Measurements from ENCODE around the gene TRUB1. TPM values are rescaled to one million over a fixed set of nuclear protein-coding genes. Genes with fewer than 3 reads are reported as not detected.

Gene TRUB1
- polyA plus RNA-seq, 1 of the 3 experiments (the other 2 are of a cell fraction): 9.9 TPM

DNA sequence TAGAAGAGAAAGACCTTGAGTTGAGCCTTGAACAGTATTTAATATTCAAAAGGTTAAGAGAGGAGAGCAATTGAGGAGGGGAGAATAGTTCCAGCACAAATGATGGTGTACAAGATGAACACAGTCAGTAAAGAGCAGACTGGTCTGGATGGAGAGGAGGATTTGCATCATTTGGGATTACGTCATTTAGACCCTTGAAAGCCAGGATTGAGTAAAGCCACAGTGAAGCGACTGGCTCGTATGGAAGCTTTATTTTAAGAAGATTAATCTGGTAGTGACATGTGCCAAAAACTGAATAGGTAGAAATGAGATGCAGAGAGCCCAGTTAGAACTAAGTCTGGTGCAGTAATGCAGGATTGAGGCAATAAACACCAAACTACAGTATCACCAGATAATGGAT, 52.6 kb downstream of the TRUB1 start (continued):
- TF ChIP-seq, protein P1, sequence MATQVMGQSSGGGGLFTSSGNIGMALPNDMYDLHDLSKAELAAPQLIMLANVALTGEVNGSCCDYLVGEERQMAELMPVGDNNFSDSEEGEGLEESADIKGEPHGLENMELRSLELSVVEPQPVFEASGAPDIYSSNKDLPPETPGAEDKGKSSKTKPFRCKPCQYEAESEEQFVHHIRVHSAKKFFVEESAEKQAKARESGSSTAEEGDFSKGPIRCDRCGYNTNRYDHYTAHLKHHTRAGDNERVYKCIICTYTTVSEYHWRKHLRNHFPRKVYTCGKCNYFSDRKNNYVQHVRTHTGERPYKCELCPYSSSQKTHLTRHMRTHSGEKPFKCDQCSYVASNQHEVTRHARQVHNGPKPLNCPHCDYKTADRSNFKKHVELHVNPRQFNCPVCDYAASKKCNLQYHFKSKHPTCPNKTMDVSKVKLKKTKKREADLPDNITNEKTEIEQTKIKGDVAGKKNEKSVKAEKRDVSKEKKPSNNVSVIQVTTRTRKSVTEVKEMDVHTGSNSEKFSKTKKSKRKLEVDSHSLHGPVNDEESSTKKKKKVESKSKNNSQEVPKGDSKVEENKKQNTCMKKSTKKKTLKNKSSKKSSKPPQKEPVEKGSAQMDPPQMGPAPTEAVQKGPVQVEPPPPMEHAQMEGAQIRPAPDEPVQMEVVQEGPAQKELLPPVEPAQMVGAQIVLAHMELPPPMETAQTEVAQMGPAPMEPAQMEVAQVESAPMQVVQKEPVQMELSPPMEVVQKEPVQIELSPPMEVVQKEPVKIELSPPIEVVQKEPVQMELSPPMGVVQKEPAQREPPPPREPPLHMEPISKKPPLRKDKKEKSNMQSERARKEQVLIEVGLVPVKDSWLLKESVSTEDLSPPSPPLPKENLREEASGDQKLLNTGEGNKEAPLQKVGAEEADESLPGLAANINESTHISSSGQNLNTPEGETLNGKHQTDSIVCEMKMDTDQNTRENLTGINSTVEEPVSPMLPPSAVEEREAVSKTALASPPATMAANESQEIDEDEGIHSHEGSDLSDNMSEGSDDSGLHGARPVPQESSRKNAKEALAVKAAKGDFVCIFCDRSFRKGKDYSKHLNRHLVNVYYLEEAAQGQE (IDR thresholded peaks at IDR 0.05; ENCODE audit: low read depth, low read length): no peak
- no peak for TF ChIP-seq TEAD4 (IDR thresholded peaks at IDR 0.05; ENCODE audit: borderline replicate concordance, insufficient read depth)

DNA sequence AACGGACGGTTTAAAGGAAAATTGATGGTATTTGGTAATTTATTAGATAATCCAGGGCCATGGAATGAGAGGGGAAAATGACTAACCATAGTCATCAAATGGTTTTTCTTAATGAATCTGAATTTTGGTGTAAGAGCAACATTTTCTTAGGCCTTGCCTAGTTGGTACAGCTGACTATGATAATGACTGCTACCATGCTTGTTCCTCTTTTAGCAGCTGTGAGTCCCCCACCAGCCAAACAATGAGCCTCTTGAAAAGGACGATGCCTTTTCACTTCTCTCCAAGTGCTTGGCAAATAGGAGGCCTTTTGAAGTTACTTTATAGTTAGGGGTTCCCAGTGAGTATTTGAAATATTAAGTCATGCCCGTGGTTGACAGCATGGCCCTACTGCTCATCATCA, 53.0 kb downstream of the TRUB1 start:
- H3K27me3 ChIP-seq (ENCODE audit: insufficient read depth): no peaks in the 10 kb centered on the region
- peaks cover 25% of the 10 kb centered on the region for H3F3A ChIP-seq (replicated peaks; ENCODE audit: insufficient read depth)
- H3K9me3 ChIP-seq: no peaks in the 10 kb centered on the region
- no peak for DNase-seq
- no peak overlapping the region for H3K4me3 ChIP-seq (ENCODE audit: low read depth in 2 of 2, low read length in 1 of 2)
- no peaks in the 10 kb centered on the region for H4K20me1 ChIP-seq (ENCODE audit: insufficient read depth)
- ChIA-PET POLR2A (no interaction called here), CTCF (interaction anchor here (1.2 kb wide), 1 partner anchor 20 kb away, joined by 3 read pairs; no protein-coding TSS in a partner anchor)
- H3K79me2 ChIP-seq (ENCODE audit: insufficient read depth): no peaks in the 10 kb centered on the region
- H3K36me3 ChIP-seq (replicated peaks in 1 of 2; ENCODE audit: control insufficient read depth in 1 of 2, insufficient read depth in 2 of 2, low read length in 1 of 2): peaks cover 0 to 5% of the 10 kb centered on the region in 2 experiments
- no peaks in the 10 kb centered on the region for H3K9me2 ChIP-seq
- TF ChIP-seq, protein P2, sequence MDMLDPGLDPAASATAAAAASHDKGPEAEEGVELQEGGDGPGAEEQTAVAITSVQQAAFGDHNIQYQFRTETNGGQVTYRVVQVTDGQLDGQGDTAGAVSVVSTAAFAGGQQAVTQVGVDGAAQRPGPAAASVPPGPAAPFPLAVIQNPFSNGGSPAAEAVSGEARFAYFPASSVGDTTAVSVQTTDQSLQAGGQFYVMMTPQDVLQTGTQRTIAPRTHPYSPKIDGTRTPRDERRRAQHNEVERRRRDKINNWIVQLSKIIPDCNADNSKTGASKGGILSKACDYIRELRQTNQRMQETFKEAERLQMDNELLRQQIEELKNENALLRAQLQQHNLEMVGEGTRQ (IDR thresholded peaks at IDR 0.05; ENCODE audit: borderline replicate concordance, low read depth, low read length): no peak
- TF ChIP-seq NFIC (IDR thresholded peaks at IDR 0.05; ENCODE audit: borderline replicate concordance) (no peak), POLR2AphosphoS5 (IDR thresholded peaks at IDR 0.05; ENCODE audit: low read depth, low read length) (no peak), NRF1 (IDR thresholded peaks at IDR 0.05; ENCODE audit: low read depth, low read length) (no peak), YY1 (IDR thresholded peaks at IDR 0.05; ENCODE audit: low read depth) (no peak), TCF12 (IDR thresholded peaks at IDR 0.05) (no peak), CHD2 (IDR thresholded peaks at IDR 0.05; ENCODE audit: low read length, partially characterized antibody) (no peak)
- TF ChIP-seq, protein P3, sequence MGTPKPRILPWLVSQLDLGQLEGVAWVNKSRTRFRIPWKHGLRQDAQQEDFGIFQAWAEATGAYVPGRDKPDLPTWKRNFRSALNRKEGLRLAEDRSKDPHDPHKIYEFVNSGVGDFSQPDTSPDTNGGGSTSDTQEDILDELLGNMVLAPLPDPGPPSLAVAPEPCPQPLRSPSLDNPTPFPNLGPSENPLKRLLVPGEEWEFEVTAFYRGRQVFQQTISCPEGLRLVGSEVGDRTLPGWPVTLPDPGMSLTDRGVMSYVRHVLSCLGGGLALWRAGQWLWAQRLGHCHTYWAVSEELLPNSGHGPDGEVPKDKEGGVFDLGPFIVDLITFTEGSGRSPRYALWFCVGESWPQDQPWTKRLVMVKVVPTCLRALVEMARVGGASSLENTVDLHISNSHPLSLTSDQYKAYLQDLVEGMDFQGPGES (IDR thresholded peaks at IDR 0.05; ENCODE audit: low read depth, low read length): no peak
- H3K9ac ChIP-seq: no peak overlapping the region
- H2AFZ ChIP-seq (ENCODE audit: low read depth): no peak overlapping the region
- no peak overlapping the region for H3K4me2 ChIP-seq
- 89% methylated on average over 4 of the region's 4 CpGs for WGBS (ENCODE audit: low lambda C conversion rate)
- H3K4me1 ChIP-seq (ENCODE audit: control insufficient read depth in 1 of 2, insufficient read depth in 2 of 2, low read depth in 1 of 2, low read length in 1 of 2): peaks cover 0 to 9% of the 10 kb centered on the region in 2 experiments; a peak in 1 of 4 replicates
- no peak overlapping the region for H3K27ac ChIP-seq (ENCODE audit: low read depth in 2 of 2, low read length in 1 of 2)

Measured in SK-N-SH (cell line).